Cerebellar cortex (tissue), 1 donor: Measurements from ENCODE around the gene CDK2.
"Not testable (repeated sequence)": the region's sequence is repeated elsewhere in the genome, so short reads cannot be mapped to it uniquely, and the experiment has no call there.

ENCODE experiments used
- DNase-seq: peaks from one replicate; pipeline ENCODE4 v3.0.0-alpha.2; 2015; ENCODE audit warnings: low spot score

The CDK2 gene

DNA sequence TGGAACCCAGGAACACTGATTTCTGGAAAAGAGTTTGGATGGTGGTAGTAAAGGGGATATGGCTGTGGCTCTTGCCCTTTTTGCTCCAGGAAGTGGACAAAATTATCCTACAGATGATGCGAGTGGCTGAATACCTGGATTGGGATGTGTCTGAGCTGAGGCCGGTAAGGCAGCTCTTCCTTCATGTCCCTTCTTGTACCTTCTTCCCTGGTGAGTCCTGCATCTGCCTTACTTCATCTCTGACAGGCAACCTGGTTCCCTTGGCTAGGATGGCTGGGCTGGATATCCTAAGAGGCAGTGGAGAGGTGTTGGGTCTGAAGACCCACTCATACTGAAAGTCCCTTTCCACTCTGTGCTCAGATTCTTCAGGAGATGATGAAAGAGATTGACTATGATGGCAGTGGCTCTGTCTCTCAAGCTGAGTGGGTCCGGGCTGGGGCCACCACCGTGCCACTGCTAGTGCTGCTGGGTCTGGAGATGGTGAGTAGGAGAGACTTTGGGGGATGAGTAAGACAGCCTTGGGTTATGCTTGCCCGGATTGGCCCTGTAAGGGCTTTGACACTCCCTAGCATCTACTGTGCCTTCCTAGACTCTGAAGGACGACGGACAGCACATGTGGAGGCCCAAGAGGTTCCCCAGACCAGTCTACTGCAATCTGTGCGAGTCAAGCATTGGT is 27.7 kb upstream of the CDK2 start:
- no peak for DNase-seq

DNA sequence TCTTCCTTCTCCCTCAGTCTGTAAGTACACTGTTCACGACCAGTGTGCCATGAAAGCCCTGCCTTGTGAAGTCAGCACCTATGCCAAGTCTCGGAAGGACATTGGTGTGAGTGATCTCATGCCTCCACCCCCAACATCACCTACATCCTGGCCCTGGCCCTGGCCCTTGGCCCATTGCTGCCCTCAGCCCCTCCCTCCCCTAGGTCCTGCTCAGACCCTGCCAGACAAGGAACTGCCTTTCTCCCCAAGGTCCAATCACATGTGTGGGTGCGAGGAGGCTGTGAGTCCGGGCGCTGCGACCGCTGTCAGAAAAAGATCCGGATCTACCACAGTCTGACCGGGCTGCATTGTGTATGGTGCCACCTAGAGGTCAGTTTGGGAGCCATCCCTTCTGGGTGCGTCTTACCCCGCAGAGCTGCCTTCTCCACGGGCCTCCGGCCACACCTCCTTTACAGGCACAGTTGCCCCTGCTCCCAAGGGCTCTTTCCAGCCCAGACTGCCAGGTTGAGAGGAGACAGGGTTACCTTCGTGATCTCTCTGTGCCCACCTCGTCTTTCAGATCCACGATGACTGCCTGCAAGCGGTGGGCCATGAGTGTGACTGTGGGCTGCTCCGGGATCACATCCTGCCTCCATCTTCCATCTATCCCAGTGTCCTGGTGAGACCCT is 26.4 kb upstream of the CDK2 start:
- peak; percentile 87 for DNase-seq

DNA sequence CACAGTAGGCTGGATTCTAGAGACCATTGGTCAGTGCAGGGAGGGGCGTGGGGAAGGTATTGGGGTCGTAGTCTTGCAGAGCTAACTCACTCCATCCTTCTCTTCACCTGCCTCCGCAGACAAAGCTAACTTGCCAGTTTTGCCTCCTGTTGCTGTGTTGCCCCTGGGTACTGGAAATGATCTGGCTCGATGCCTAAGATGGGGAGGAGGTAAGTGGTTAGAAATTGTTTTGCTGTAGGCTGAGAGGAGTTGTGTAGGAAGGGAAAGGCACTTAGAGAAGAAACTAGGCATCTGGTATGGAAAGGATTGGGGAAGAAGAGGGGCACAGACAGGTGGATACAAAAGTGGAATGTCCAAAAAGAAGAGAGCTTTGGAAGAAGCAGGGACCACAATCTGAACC is 24.6 kb upstream of the CDK2 start:
- no peak for DNase-seq

GRCh38 chr12:55942577-55943136 is 24.0 kb upstream of the CDK2 start:
- DNase-seq, result no peak

GRCh38 chr12:55946553-55946952 is 20.1 kb upstream of the CDK2 start:
- no peak for DNase-seq

DNA sequence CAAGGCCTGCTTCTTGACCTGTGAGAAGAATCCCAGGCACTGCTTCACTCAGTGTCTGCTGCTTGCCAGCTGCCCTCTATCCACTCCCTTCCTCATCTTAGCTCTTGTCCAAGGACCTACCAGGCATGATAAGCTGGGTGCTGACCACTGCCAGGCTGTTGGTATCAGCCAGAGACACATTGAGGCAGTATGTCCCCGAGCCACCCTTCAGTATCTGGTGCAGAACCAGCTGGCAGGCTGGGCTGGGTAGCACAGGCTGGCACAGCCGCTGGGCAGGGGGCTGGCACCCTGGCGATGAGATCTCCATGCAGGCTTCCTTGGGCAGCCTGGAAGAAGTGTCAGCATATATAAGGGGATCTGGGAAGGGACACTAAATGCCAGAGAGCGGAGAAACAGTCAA is 11.3 kb upstream of the CDK2 start:
- no peak for DNase-seq

DNA sequence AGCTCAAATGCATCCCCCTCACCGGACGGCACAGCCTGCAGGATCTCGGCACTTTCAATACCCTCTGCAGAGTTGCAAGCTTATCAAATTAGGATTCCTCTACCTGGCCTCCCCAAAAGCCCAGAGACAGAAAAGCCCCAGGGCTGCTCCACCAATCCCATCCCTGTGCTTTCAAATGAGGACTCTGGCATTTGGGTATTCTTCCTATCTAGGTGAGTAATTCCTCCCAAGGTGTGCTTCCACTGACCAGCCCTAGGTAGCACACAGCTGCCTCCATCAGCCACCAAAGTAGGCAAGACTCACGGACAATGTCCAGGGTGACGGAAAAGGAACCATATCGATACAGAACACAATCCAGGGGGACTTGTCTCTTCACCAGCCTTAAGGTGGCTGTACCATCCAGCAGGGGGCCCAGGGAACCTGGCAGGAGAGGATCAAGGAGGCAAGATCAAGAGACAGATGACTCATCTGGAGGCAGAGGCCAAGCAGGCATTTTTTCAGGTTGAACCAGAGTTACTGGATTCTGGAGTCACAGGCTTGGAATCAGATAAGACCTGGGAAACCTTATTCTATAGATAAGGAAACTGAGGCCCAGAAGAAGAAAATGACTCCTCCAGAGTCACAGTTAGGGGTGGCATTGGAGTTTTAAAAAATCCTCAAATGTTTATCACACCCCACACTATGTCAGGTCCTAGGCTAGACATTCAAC is 10.7 kb upstream of the CDK2 start:
- DNase-seq, result no peak

- no peak for DNase-seq
These were observed 9.3 kb upstream of the CDK2 start for GRCh38 chr12:55957106-55957859.

- DNase-seq, result no peak
These were observed 2.9 kb upstream of the CDK2 start for GRCh38 chr12:55963760-55964159.

DNA sequence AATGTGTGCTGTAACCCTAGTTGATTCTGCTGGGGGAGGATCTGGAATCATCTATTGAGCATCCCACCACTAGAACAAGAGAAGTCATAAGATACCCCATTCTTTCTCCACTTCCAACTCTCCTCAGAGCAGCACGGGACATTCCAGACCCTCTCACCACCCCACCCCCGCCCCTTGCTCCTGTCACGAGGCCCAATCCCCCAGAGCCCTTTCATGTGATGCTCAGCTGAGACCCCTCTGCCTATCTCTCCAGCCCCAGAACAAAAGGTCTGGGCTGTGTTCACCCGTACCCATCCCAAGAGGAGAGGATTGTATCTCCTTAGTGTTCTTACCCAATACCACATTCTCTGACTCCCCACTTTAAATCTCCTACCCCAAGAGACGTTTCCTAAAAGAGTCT is 1.4 kb upstream of the CDK2 start:
- DNase-seq, result no peak

GRCh38 chr12:55965941-55966407 is 656 bp upstream of the CDK2 start, which contains the start of gene PMEL:
TSS of gene PMEL (minus strand) at chr12:55966042. CDS start at chr12:55966011, 31 bp downstream.
- peak; percentile 24 for DNase-seq

GRCh38 chr12:55969356-55969755 is 2.7 kb downstream of the CDK2 start:
- no peak for DNase-seq

DNA sequence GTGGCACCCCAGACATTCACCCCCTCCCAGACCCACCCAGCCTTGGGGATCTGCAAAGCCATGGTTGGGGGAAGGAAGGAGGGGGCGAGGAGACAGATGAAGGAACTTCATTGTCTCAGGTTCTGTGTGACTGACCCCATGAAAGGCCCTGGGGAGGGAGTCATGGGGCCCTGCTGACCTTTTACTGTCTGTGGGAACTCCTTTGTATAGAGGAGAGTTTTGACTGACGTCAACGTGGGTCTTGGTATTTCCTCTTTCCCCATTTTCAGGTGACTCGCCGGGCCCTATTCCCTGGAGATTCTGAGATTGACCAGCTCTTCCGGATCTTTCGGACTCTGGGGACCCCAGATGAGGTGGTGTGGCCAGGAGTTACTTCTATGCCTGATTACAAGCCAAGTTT is 4.1 kb downstream of the CDK2 start:
- DNase-seq, result no peak

DNA sequence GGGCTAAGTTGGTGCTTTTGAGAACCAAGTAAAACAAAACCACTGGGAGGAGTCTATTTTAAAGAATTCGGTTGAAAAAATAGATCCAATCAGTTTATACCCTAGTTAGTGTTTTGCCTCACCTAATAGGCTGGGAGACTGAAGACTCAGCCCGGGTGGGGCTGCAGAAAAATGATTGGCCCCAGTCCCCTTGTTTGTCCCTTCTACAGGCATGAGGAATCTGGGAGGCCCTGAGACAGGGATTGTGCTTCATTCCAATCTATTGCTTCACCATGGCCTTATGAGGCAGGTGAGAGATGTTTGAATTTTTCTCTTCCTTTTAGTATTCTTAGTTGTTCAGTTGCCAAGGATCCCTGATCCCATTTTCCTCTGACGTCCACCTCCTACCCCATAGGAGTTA is 5.4 kb downstream of the CDK2 start:
- DNase-seq, result peak; percentile 21

DNA sequence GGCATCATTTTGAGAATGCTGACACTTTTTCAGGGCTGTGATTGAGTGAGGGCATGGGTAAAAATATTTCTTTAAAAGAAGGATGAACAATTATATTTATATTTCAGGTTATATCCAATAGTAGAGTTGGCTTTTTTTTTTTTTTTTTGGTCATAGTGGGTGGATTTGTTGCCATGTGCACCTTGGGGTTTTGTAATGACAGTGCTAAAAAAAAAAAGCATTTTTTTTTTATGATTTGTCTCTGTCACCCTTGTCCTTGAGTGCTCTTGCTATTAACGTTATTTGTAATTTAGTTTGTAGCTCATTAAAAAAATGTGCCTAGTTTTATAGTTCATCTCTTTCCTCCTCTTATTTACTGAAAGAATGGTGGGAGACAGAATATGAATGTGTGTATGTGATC is 5.8 kb downstream of the CDK2 start:
- no peak for DNase-seq

DNA sequence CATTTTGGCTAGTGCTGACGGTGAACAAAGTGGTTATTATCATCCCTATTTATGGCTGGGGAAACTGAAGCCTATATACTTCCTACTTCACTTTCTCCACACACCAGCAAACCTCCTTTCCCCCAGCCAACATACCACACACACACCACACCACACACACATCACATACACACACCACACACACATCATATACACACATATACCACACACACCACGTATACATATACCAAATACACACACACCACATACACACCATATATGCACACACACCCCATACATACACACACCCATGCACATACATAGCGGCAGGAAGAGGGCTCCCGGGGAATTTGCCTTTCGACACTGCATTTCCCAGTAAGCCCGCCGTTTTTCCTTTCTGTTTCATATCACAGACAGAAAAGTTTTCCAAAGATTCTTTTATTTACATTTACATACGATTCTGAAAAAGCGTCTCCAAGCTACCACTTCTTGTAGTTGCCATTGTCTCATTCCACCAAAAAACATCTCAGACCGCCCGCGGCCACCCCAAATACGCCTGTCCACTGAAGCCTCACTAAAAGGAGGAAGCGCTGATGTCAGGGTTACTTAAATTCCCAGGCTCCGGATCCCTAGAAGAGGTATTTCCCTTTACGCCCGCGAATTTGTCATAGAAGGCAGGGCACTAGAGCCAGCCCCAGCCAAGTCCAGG is 6.4 kb downstream of the CDK2 start:
- no peak for DNase-seq

DNA sequence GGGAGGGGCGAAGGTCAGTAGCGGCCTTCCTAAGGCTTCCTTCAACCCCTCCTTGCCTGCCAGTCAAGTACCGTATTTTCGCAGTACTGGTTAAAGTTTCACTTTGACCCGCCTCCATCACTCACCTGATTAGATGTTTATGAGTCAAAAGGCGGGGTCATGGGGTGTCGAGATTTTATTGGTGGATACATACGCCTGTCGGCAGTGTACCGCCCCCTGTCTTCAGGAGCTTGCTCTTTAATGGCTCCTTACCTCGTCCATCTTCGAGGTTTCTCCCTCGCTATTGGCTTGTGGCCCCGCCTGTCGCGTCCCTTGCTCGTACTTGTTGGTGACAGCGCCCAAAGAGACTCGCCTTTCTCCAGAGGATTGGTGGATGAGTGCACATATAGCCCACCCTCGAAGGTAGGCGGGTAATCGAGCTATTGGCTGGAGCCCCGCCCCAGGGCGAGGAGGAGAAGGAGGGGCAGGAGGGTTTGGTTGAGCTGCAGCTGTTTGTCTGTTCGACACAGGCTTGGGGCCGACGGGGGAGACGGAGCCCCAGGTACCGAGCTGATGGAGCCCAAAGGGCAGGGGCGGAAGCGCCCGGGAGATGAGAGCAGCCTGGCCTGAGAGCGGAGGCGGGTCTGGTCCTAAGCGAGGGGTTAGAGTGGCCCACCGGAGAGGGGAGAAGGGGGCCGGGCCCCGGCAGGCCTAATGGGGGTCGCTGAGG is 7.1 kb downstream of the CDK2 start, which contains the start of gene RAB5B:
Gene RAB5B, plus strand, starts transcription at position 480 of the 709 bp plus-strand sequence. CDS start 12,883 bp downstream, outside the sequence.
- DNase-seq, result peak; percentile 100

- peak; percentile 44 for DNase-seq
These were observed 7.7 kb downstream of the CDK2 start for GRCh38 chr12:55974308-55974730.

GRCh38 chr12:55978393-55978792 is 11.8 kb downstream of the CDK2 start:
- no peak for DNase-seq

DNA sequence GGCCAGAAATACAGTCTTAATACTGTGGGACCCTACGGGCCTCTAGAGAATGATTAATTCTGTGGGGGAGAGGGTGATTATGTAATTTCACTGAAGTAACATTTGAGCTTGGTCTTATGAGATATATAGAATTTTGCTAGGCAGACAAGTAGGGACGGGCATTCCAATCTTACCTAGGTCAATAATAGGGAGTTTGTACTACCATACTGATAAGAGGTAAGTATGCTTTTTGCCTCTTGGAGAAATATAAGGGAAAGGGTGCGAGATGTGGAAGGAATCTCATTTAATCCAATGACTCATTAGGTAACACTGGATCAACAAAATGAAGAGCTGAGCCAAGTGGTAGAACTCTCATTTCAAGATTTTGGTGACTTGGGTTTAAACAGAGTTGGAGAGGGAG is 12.4 kb downstream of the CDK2 start:
- DNase-seq, result no peak

- DNase-seq, result not testable (repeated sequence)
These were observed 15.3 kb downstream of the CDK2 start for GRCh38 chr12:55981882-55982281.
